Stimulated activated CD4-positive, alpha-beta T cell treated with anti-CD3 and anti-CD28 coated beads, Interleukin-1b, Interleukin-23, amount 100 ng/mL, for 24 hours (primary cell): ENCODE measurements around the gene PRKAG2.

Experiments
- DNase-seq, 4 experiments: peaks; one replicate each; pipeline ENCODE4 v3.0.0-alpha.2; 2020; ENCODE audit warnings: low read depth in 4 of 4, low spot score in 1 of 4

Gene PRKAG2

GRCh38 chr7:151732292-151732691, 144.6 kb downstream of the PRKAG2 start:
- DNase-seq = no peak

GRCh38 chr7:151731022-151731441, 145.9 kb downstream of the PRKAG2 start:
- DNase-seq = no peak

GRCh38 chr7:151730591-151730990, 146.3 kb downstream of the PRKAG2 start:
- DNase-seq = no peak

- DNase-seq = no peak
Measured at GRCh38 chr7:151729521-151729921, 147.4 kb downstream of the PRKAG2 start.

- DNase-seq = no peak
Measured at GRCh38 chr7:151728746-151729145, 148.2 kb downstream of the PRKAG2 start.

- DNase-seq = no peak
Measured at GRCh38 chr7:151728286-151728660, 148.6 kb downstream of the PRKAG2 start.

GRCh38 chr7:151727579-151728285, 149.2 kb downstream of the PRKAG2 start:
- DNase-seq = peak; percentile 5 to 50 (median 24)

GRCh38 chr7:151726652-151727578, 150.0 kb downstream of the PRKAG2 start:
- no peak for DNase-seq

GRCh38 chr7:151725844-151726651, 150.9 kb downstream of the PRKAG2 start:
- no peak for DNase-seq

GRCh38 chr7:151724920-151725584, 151.9 kb downstream of the PRKAG2 start:
- no peak for DNase-seq

GRCh38 chr7:151724250-151724915, 152.5 kb downstream of the PRKAG2 start:
- no peak for DNase-seq

GRCh38 chr7:151723321-151723720, 153.6 kb downstream of the PRKAG2 start:
- DNase-seq = no peak

GRCh38 chr7:151722533-151722932, 154.4 kb downstream of the PRKAG2 start:
- DNase-seq = no peak

GRCh38 chr7:151721694-151722093, 155.2 kb downstream of the PRKAG2 start:
- DNase-seq = no peak

- DNase-seq = no peak
Measured at GRCh38 chr7:151721236-151721635, 155.7 kb downstream of the PRKAG2 start.

GRCh38 chr7:151720280-151720679, 156.6 kb downstream of the PRKAG2 start:
- DNase-seq = no peak

GRCh38 chr7:151719897-151720242, 157.0 kb downstream of the PRKAG2 start:
- no peak for DNase-seq

- no peak for DNase-seq
Measured at GRCh38 chr7:151719031-151719896, 157.7 kb downstream of the PRKAG2 start.

GRCh38 chr7:151717918-151718317, 159.0 kb downstream of the PRKAG2 start:
- no peak for DNase-seq
